GM23248 (cell line): ENCODE data around the gene TRPM2. TPM values are rescaled to one million over a fixed set of nuclear protein-coding genes. Genes with fewer than 3 reads are reported as not detected.

Source experiments
- DNase-seq: peaks from one replicate; pipeline ENCODE4 v3.0.0-alpha.2; 2015
- H2AFZ ChIP-seq: fragments of 200-600 bp; sonication (generic); 2 replicates; pipeline ENCODE4 v1.6.1; 2016; ENCODE audit warnings: antibody characterized with exemption
- H3F3A ChIP-seq: fragments of 200-600 bp; sonication (generic); 2 replicates; pipeline ENCODE4 v1.6.1; 2016; ENCODE audit warnings: mild to moderate bottlenecking, antibody characterized with exemption, mixed run types; ENCODE audit not compliant: insufficient read depth
- H3K27ac ChIP-seq: fragments of 200-600 bp; sonication (generic); 2 replicates; pipeline ENCODE4 v1.5.1; 2016; ENCODE audit warnings: mild to moderate bottlenecking
- H3K27me3 ChIP-seq: fragments of 200-600 bp; sonication (generic); replicated peaks from 2 replicates; pipeline ENCODE4 v1.6.1; 2016; ENCODE audit warnings: mild to moderate bottlenecking; ENCODE audit not compliant: insufficient read depth
- H3K36me3 ChIP-seq: fragments of 200-600 bp; sonication (generic); 2 replicates; pipeline ENCODE4 v1.6.1; 2016; ENCODE audit warnings: low read depth, mild to moderate bottlenecking
- H3K4me1 ChIP-seq: fragments of 200-600 bp; sonication (generic); 2 replicates; pipeline ENCODE4 v1.6.1; 2016; ENCODE audit warnings: mild to moderate bottlenecking; ENCODE audit not compliant: insufficient read depth
- H3K4me2 ChIP-seq: fragments of 200-600 bp; sonication (generic); one replicate; pipeline ENCODE4 v1.6.1; 2016; ENCODE audit warnings: mild to moderate bottlenecking; ENCODE audit not compliant: unreplicated experiment
- H3K4me3 ChIP-seq: fragments of 200-600 bp; sonication (generic); 2 replicates; pipeline ENCODE4 v1.5.1; 2016; ENCODE audit warnings: mild to moderate bottlenecking
- H3K79me2 ChIP-seq: fragments of 200-600 bp; sonication (generic); 2 replicates; pipeline ENCODE4 v1.6.1; 2016; ENCODE audit warnings: mild to moderate bottlenecking; ENCODE audit not compliant: insufficient read depth
- H3K9ac ChIP-seq: fragments of 200-600 bp; sonication (generic); 2 replicates; pipeline ENCODE4 v1.6.1; 2016; ENCODE audit warnings: mild to moderate bottlenecking
- H3K9me2 ChIP-seq: fragments of 200-600 bp; sonication (generic); 2 replicates; pipeline ENCODE4 v1.6.1; 2016; ENCODE audit warnings: mixed run types, mild to moderate bottlenecking, moderate library complexity; ENCODE audit not compliant: insufficient read depth
- H3K9me3 ChIP-seq: fragments of 200-600 bp; sonication (generic); one replicate; pipeline ENCODE4 v1.6.1; 2017; ENCODE audit warnings: low read depth
- H4K20me1 ChIP-seq: fragments of 200-600 bp; sonication (generic); 2 replicates; pipeline ENCODE4 v1.6.0; 2016; ENCODE audit not compliant: insufficient read depth
- EZH2 ChIP-seq: fragments of 200-600 bp; sonication (generic); IDR thresholded peaks from 2 replicates; pipeline ENCODE4 v1.6.1; 2018; ENCODE audit warnings: antibody characterized with exemption, mild to moderate bottlenecking; ENCODE audit not compliant: insufficient read depth, poor library complexity, severe bottlenecking
- EZH2phosphoT487 ChIP-seq: fragments of 200-600 bp; sonication (generic); IDR thresholded peaks from 2 replicates; pipeline ENCODE4 v1.6.1; 2018; ENCODE audit warnings: antibody characterized with exemption, moderate library complexity, mild to moderate bottlenecking, low read depth; ENCODE audit not compliant: insufficient read depth
- WGBS, 2 experiments: methylation state at CpG; one replicate each; pipeline ENCODE4 v1.1.6; 2015 to 2017; ENCODE audit warnings: low lambda C conversion rate in 2 of 2, low coverage in 1 of 2; ENCODE audit errors: missing lambda C conversion rate in 2 of 2; 5-methylcytosine and 5-hydroxymethylcytosine counted together
- in situ Hi-C: fragments of 300-500 bp; cut with MboI; formaldehyde crosslinking; loops from 2 replicates; pipeline ENCODE4 v1.15.0; 2020
- polyA plus RNA-seq: library from polyadenylated mRNA; unstranded; fragments of >200 nt; fragmentation: Nextera tagmentation; extraction: Ambion mirVana; gene quantifications from 2 replicates; pipeline ENCODE4 v1.2.1, GENCODE V29; 2016
- total RNA-seq: library from RNA; depleted of rRNA; stranded (reverse); fragments of >200 nt; shearing (Covaris generic); gene quantifications from 2 replicates; pipeline ENCODE4 v1.2.3, GENCODE V29; 2014

The TRPM2 gene
- total and polyA plus RNA-seq, 2 experiments from 2014 or later, result 0.22 TPM; not detected in 1

- no peak for DNase-seq
- Histone ChIP-seq H3K4me1 (no peaks in the 10 kb centered on the region), H3K27ac (no peak overlapping the region), H3K4me2 (no peak overlapping the region), H3K9me3 (no peaks in the 10 kb centered on the region), H4K20me1 (no peaks in the 10 kb centered on the region), H3K4me3 (no peak overlapping the region), H3K79me2 (no peaks in the 10 kb centered on the region), H3K36me3 (no peaks in the 10 kb centered on the region; the same call in 1 of the 2 replicates), H3F3A (no peaks in the 10 kb centered on the region), H3K9me2 (no peaks in the 10 kb centered on the region), H3K9ac (no peak overlapping the region), H3K27me3 (no peaks in the 10 kb centered on the region), H2AFZ (no peak overlapping the region)
- WGBS, 2 experiments, result 94 to 95% methylated on average over 27 to 30 of the region's 35 CpGs
- no peak for TF ChIP-seq EZH2
- TF ChIP-seq EZH2phosphoT487, result no peak
- in situ Hi-C loops, result no loop called here
These were observed 33.9 kb upstream of the TRPM2 start for GRCh38 chr21:44319407-44320065.

GRCh38 chr21:44320847-44321246, 32.6 kb upstream of the TRPM2 start:
- H2AFZ ChIP-seq, result no peak overlapping the region
- H3K4me2 ChIP-seq, result no peak overlapping the region
- H3K79me2 ChIP-seq, result no peaks in the 10 kb centered on the region
- no peaks in the 10 kb centered on the region for H3F3A ChIP-seq
- no peak overlapping the region for H3K4me3 ChIP-seq
- no peak overlapping the region for H3K9ac ChIP-seq
- in situ Hi-C loops, result no loop called here
- 93 to 95% methylated on average over 10 to 13 of the region's 13 CpGs for WGBS, 2 experiments
- no peak overlapping the region for H3K27ac ChIP-seq
- H3K9me2 ChIP-seq, result no peaks in the 10 kb centered on the region
- no peaks in the 10 kb centered on the region for H3K4me1 ChIP-seq
- DNase-seq, result no peak
- H3K27me3 ChIP-seq, result no peaks in the 10 kb centered on the region
- no peaks in the 10 kb centered on the region for H4K20me1 ChIP-seq
- TF ChIP-seq EZH2phosphoT487 (no peak), EZH2 (no peak)
- no peaks in the 10 kb centered on the region; the same call in 1 of the 2 replicates for H3K36me3 ChIP-seq
- H3K9me3 ChIP-seq, result no peaks in the 10 kb centered on the region

- Histone ChIP-seq H4K20me1 (no peaks in the 10 kb centered on the region), H3K79me2 (no peaks in the 10 kb centered on the region), H3K9me2 (no peaks in the 10 kb centered on the region), H3K27ac (no peak overlapping the region), H3K36me3 (no peaks in the 10 kb centered on the region; the same call in 1 of the 2 replicates), H3K4me2 (no peak overlapping the region), H3K4me3 (no peak overlapping the region), H2AFZ (no peak overlapping the region), H3K9me3 (no peaks in the 10 kb centered on the region), H3F3A (no peaks in the 10 kb centered on the region), H3K9ac (no peak overlapping the region), H3K27me3 (no peaks in the 10 kb centered on the region), H3K4me1 (no peaks in the 10 kb centered on the region)
- WGBS, 2 experiments, result 94 to 95% methylated on average over 19 to 23 of the region's 23 CpGs
- no peak for DNase-seq
- in situ Hi-C loops, result no loop called here
- TF ChIP-seq EZH2 (no peak), EZH2phosphoT487 (no peak)
These were observed 31.5 kb upstream of the TRPM2 start for GRCh38 chr21:44321846-44322450.

GRCh38 chr21:44322621-44323325, 30.6 kb upstream of the TRPM2 start:
- Histone ChIP-seq H3K36me3 (no peaks in the 10 kb centered on the region; the same call in 1 of the 2 replicates), H3F3A (no peaks in the 10 kb centered on the region), H3K9ac (no peak overlapping the region), H3K9me2 (no peaks in the 10 kb centered on the region), H3K4me2 (no peak overlapping the region), H4K20me1 (no peaks in the 10 kb centered on the region), H2AFZ (no peak overlapping the region), H3K4me3 (no peak overlapping the region), H3K79me2 (no peaks in the 10 kb centered on the region), H3K27me3 (no peaks in the 10 kb centered on the region), H3K9me3 (no peaks in the 10 kb centered on the region), H3K4me1 (no peaks in the 10 kb centered on the region), H3K27ac (no peak overlapping the region)
- no peak for DNase-seq
- TF ChIP-seq EZH2, result no peak
- TF ChIP-seq EZH2phosphoT487, result no peak
- in situ Hi-C loops, result no loop called here
- 94 to 95% methylated on average over 30 to 34 of the region's 38 CpGs for WGBS, 2 experiments
